SK-MEL-5 (cell line): ENCODE data around the gene WDR19. TPM values are rescaled to one million over a fixed set of nuclear protein-coding genes. Genes with fewer than 3 reads are reported as not detected.
A peak's percentile ranks its signal among the peaks of the same experiment; 100 is the strongest.
"Not testable (repeated sequence)": the region's sequence is repeated elsewhere in the genome, so short reads cannot be mapped to it uniquely, and the experiment has no call there.

Experiments
- DNase-seq: peaks from one replicate; pipeline ENCODE4 v3.0.0-alpha.2; 2016; ENCODE audit warnings: low read depth, low spot score
- in situ Hi-C: cut with HindIII; loops from 2 replicates; pipeline ENCODE4 v1.10.0; 2016; ENCODE audit warnings: low sequenced_read_pairs, high pct_unique_total_duplicates, low pct_unique_long_range_greater_than_20kb
- total RNA-seq: library from RNA; depleted of rRNA; stranded (reverse); fragments of >200 nt; shearing (Covaris generic); gene quantifications from 2 replicates; pipeline ENCODE4 v1.2.3, GENCODE V29; 2014

WDR19 gene
- total RNA-seq, 1 experiment from 2014 or later, result 15.8 TPM

GRCh38 chr4:39227906-39228305 is 45.6 kb downstream of the WDR19 start:
- in situ Hi-C loops, result no loop called here
- no peak for DNase-seq

- in situ Hi-C loops, result no loop called here
- no peak for DNase-seq
Measured at GRCh38 chr4:39228377-39228776, 46.0 kb downstream of the WDR19 start.

- DNase-seq, result no peak
- in situ Hi-C loops, result no loop called here
Measured at GRCh38 chr4:39230462-39230861, 48.1 kb downstream of the WDR19 start.

- in situ Hi-C loops, result no loop called here
Measured at GRCh38 chr4:39231660-39232059, 49.3 kb downstream of the WDR19 start.

GRCh38 chr4:39232100-39232499 is 49.8 kb downstream of the WDR19 start:
- no peak for DNase-seq
- in situ Hi-C loops, result no loop called here

More at GRCh38 chr4:39231660-39232059, 49.3 kb downstream of the WDR19 start:
- DNase-seq, result no peak

- in situ Hi-C loops, result no loop called here
- DNase-seq, result no peak
Measured at GRCh38 chr4:39233114-39233513, 50.8 kb downstream of the WDR19 start.

GRCh38 chr4:39233783-39234182 is 51.5 kb downstream of the WDR19 start:
- in situ Hi-C loops, result no loop called here
- DNase-seq, result no peak

- in situ Hi-C loops, result no loop called here
- no peak for DNase-seq
Measured at GRCh38 chr4:39235021-39235420, 52.7 kb downstream of the WDR19 start.

- no peak for DNase-seq
- in situ Hi-C loops, result no loop called here
Measured at GRCh38 chr4:39235696-39236095, 53.4 kb downstream of the WDR19 start.

GRCh38 chr4:39237179-39237578 is 54.9 kb downstream of the WDR19 start:
- in situ Hi-C loops, result no loop called here
- peak; percentile 13 for DNase-seq

- in situ Hi-C loops, result no loop called here
- DNase-seq, result no peak
Measured at GRCh38 chr4:39243462-39243861, 61.1 kb downstream of the WDR19 start.

GRCh38 chr4:39255266-39255665 is 72.9 kb downstream of the WDR19 start:
- DNase-seq, result no peak
- in situ Hi-C loops, result no loop called here

- in situ Hi-C loops, result no loop called here
Measured at GRCh38 chr4:39255871-39256270, 73.5 kb downstream of the WDR19 start.

GRCh38 chr4:39256436-39256835 is 74.1 kb downstream of the WDR19 start:
- no peak for DNase-seq
- in situ Hi-C loops, result no loop called here

More at GRCh38 chr4:39255871-39256270, 73.5 kb downstream of the WDR19 start:
- no peak for DNase-seq

- in situ Hi-C loops, result no loop called here
- no peak for DNase-seq
Measured at GRCh38 chr4:39259571-39260330, 77.4 kb downstream of the WDR19 start.

- in situ Hi-C loops, result no loop called here
- DNase-seq, result no peak
Measured at GRCh38 chr4:39263895-39264294, 81.6 kb downstream of the WDR19 start.

- no peak for DNase-seq
- in situ Hi-C loops, result no loop called here
Measured at GRCh38 chr4:39274503-39274902, 92.2 kb downstream of the WDR19 start.

- DNase-seq, in situ Hi-C loops: not testable (repeated sequence)
Measured at GRCh38 chr4:39277661-39278060, 95.3 kb downstream of the WDR19 start.

- DNase-seq, result no peak
- in situ Hi-C loops, result no loop called here
Measured at GRCh38 chr4:39278476-39278875, 96.1 kb downstream of the WDR19 start.
